Measurements from ENCODE around the gene JAG1. TPM values are rescaled to one million over a fixed set of nuclear protein-coding genes. Genes with fewer than 3 reads are reported as not detected.

The JAG1 gene
- total RNA-seq, 1 experiment from 2014 or later: 88.0 TPM

- DNase-seq (ENCODE audit: unreplicated experiment): no peak
- POLR2A ChIA-PET: interaction anchor here (0.6 to 6.6 kb wide), 8 partner anchors 10 to 884 kb away, joined by 3 to 36 read pairs (median 4); no protein-coding TSS in a partner anchor
- Mint-ChIP-seq H3K27me3 (ENCODE audit: insufficient read depth, unreplicated experiment) (no peaks in the 10 kb centered on the region), H3K36me3 (ENCODE audit: insufficient read depth, unreplicated experiment) (peaks cover 85% of the 10 kb centered on the region), H3K4me3 (ENCODE audit: unreplicated experiment) (no peak overlapping the region), H3K4me1 (ENCODE audit: insufficient read depth, unreplicated experiment) (peaks cover 28% of the 10 kb centered on the region), H3K27ac (ENCODE audit: low read depth, unreplicated experiment) (no peak overlapping the region), H3K9me3 (ENCODE audit: unreplicated experiment) (no peaks in the 10 kb centered on the region)
- no peak for TF ChIP-seq CTCF (IDR thresholded peaks at IDR 0.05; ENCODE audit: unreplicated experiment)
- intact Hi-C loops (cut with micrococcal nuclease): no loop called here
- CTCF ChIA-PET: interaction anchor here (0.5 to 1.8 kb wide), 6 partner anchors 9 to 903 kb away, joined by 3 to 5 read pairs (median 4); no protein-coding TSS in a partner anchor
- BruUV-seq (replicated peaks): no TSS peak
These were observed 32.9 kb downstream of the JAG1 start for GRCh38 chr20:10640897-10641296.

DNA sequence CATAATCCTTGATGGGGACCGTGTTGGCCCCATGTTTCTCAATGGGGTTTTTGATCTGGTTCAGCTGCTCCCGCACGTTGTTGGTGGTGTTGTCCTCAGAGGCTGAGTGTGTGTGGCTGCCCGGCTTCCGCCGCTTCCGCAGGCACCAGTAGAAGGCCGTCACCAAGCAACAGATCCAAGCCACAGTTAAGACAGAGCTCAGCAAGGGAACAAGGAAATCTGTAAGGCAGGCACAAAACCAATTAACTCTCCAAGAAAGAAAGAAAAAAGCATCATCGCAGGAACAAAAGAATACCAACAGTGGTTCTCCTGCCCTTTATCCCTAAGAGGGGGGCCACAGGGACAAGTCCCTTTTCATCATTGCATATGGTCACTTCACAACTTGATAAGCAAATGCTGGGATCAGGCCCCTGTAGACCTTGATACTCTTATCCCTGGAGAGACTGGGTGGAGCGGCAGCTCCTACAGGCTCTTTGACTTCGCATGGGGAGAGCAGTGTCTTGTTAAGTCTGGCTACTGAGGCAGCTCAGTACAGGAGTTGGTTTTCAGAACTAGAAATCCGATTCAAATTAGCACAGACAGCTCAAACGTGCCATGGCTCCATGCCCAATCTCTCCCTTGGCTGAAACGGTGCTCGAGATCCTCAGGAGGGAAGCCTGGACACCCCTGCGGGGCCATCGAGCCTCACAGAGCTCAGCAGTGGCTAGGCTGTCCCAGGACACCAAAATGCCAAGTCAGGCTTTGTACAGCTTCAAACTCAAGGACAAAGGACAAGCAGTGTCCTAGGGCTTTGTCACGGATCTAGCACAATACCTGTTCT, 33.9 kb downstream of the JAG1 start:
- H3K9me3 Mint-ChIP-seq (ENCODE audit: unreplicated experiment): no peaks in the 10 kb centered on the region
- H3K27ac Mint-ChIP-seq (ENCODE audit: low read depth, unreplicated experiment): no peak overlapping the region
- intact Hi-C loops (cut with micrococcal nuclease): no loop called here
- no peak overlapping the region for H3K4me3 Mint-ChIP-seq (ENCODE audit: unreplicated experiment)
- POLR2A ChIA-PET: interaction anchor here (0.6 to 6.6 kb wide), 11 partner anchors 11 to 885 kb away, joined by 3 to 51 read pairs (median 7); partner anchors contain the start of genes JAG1, MKKS and SLX4IP
- peaks cover 36% of the 10 kb centered on the region for H3K4me1 Mint-ChIP-seq (ENCODE audit: insufficient read depth, unreplicated experiment)
- TF ChIP-seq CTCF (IDR thresholded peaks at IDR 0.05; ENCODE audit: unreplicated experiment): no peak
- BruUV-seq (replicated peaks): no TSS peak
- no peak for DNase-seq (ENCODE audit: unreplicated experiment)
- CTCF ChIA-PET: interaction anchor here (0.6 to 2.3 kb wide), 14 partner anchors 8 to 1753 kb away, joined by 3 to 12 read pairs (median 4); no protein-coding TSS in a partner anchor
- H3K36me3 Mint-ChIP-seq (ENCODE audit: insufficient read depth, unreplicated experiment): peaks cover 75% of the 10 kb centered on the region
- H3K27me3 Mint-ChIP-seq (ENCODE audit: insufficient read depth, unreplicated experiment): no peaks in the 10 kb centered on the region

GRCh38 chr20:10639077-10639736, 34.6 kb downstream of the JAG1 start:
- H3K27ac Mint-ChIP-seq (ENCODE audit: low read depth, unreplicated experiment): no peak overlapping the region
- H3K4me3 Mint-ChIP-seq (ENCODE audit: unreplicated experiment): no peak overlapping the region
- TF ChIP-seq CTCF (IDR thresholded peaks at IDR 0.05; ENCODE audit: unreplicated experiment): no peak
- no peaks in the 10 kb centered on the region for H3K9me3 Mint-ChIP-seq (ENCODE audit: unreplicated experiment)
- H3K4me1 Mint-ChIP-seq (ENCODE audit: insufficient read depth, unreplicated experiment): peaks cover 44% of the 10 kb centered on the region
- peaks cover 68% of the 10 kb centered on the region for H3K36me3 Mint-ChIP-seq (ENCODE audit: insufficient read depth, unreplicated experiment)
- H3K27me3 Mint-ChIP-seq (ENCODE audit: insufficient read depth, unreplicated experiment): no peaks in the 10 kb centered on the region
- no TSS peak for BruUV-seq (replicated peaks)
- CTCF ChIA-PET: interaction anchor here (0.6 to 5.3 kb wide), 11 partner anchors 10 to 1752 kb away, joined by 3 to 19 read pairs (median 4); no protein-coding TSS in a partner anchor
- intact Hi-C loops (cut with micrococcal nuclease): no loop called here
- no peak for DNase-seq (ENCODE audit: unreplicated experiment)
- POLR2A ChIA-PET: interaction anchor here (0.6 to 6.6 kb wide), 13 partner anchors 11 to 607 kb away, joined by 3 to 51 read pairs (median 7); partner anchors contain the start of genes JAG1, MKKS and SLX4IP

- Mint-ChIP-seq H3K4me3 (ENCODE audit: unreplicated experiment) (peak overlapping the region; percentile 29), H3K9me3 (ENCODE audit: unreplicated experiment) (no peaks in the 10 kb centered on the region), H3K27me3 (ENCODE audit: insufficient read depth, unreplicated experiment) (no peaks in the 10 kb centered on the region), H3K36me3 (ENCODE audit: insufficient read depth, unreplicated experiment) (peaks cover 55% of the 10 kb centered on the region), H3K27ac (ENCODE audit: low read depth, unreplicated experiment) (peak overlapping the region; percentile 85), H3K4me1 (ENCODE audit: insufficient read depth, unreplicated experiment) (peaks cover 44% of the 10 kb centered on the region)
- DNase-seq (ENCODE audit: unreplicated experiment): no peak
- no peak for TF ChIP-seq CTCF (IDR thresholded peaks at IDR 0.05; ENCODE audit: unreplicated experiment)
- intact Hi-C loops (cut with micrococcal nuclease): no loop called here
- no TSS peak for BruUV-seq (replicated peaks)
- ChIA-PET POLR2A (interaction anchor here (0.7 to 6.6 kb wide), 23 partner anchors 9 to 636 kb away, joined by 3 to 51 read pairs (median 8); partner anchors contain the start of genes JAG1, MKKS and SLX4IP), CTCF (interaction anchor here (0.6 to 5.3 kb wide), 19 partner anchors 8 to 665 kb away, joined by 3 to 23 read pairs (median 5); no protein-coding TSS in a partner anchor)
These were observed 36.2 kb downstream of the JAG1 start for GRCh38 chr20:10637563-10637962.
